Inflammatory macrophage treated with lipopolysaccharide for 4 hours (primary cell): ENCODE data around the gene PTGFR.

Experiments
- DNase-seq: peaks from one replicate; pipeline ENCODE4 v3.0.0-alpha.2; 2020

PTGFR gene

DNA sequence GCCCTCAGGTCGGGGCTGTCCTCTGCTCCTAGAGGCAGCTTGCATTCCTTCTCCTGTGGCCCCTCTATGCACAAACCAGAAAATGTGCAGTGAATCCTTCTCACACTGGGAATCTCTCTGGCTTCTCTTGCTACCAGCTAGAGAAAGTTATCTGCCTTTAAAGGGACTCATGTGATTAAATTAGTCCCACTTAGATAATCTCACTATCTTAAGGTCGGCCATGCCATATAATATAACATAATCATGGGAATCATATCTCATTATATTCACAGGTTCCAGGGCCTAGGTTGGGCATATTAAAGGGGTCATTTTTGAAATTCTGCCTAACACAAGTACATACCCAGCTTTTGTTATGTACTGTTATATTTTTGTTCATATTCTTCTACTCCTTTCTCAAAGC lies 31.4 kb downstream of the PTGFR start:
- DNase-seq: no peak

DNA sequence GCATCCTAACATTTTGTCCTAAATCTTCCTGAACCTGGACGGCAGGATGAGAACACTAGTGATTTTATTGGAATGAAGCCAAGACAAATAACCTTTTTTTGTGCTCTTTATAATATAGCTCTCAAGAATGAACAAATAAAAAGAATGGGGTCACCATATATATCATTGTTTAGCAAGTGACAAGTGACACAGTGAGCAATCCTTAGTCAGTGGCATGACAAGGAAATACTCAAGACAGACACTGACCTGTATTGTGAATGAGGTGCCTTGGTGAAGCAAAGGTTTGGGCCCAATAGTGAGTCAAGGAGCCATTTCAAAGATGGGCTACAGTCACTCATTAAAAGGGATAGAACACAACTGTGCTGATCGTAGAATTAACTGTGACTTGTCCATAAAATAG lies 35.7 kb downstream of the PTGFR start:
- no peak for DNase-seq

DNA sequence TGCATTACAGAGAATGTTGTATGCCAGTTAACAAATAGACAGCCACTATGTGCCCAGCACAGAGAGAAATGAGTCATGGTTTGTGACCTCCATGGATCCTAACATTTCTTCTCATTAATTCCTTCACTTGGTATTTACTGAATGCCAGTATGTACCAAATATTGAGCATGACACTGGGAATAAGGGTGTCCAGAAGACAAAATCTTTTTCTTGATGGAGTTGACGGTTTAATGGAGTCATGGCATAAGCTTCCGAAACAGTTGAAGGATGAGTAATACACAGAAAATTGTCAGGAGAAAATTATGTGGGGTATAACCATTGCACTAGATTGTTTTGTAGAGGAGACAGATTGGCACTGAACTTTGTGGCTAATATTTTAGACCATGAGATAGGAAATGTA lies 36.9 kb downstream of the PTGFR start:
- no peak for DNase-seq

DNA sequence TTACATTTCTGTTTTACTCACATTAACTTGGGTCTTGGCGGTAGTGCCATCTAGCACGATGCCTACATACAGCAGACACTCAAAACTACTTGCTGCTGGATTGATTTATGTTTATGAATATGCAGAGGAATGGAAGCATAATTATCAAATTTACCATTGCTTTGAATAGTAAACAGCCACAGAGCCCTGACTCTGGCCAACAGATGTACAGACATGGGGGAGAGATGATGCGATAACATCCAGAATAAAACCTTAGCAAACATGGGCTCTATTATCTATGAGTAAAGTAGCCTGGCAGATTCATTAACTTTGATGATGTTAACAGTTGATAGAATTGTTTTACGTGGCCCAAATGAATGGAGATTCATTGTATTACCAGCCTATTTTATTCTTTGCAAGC lies 42.8 kb downstream of the PTGFR start:
- DNase-seq: no peak

DNA sequence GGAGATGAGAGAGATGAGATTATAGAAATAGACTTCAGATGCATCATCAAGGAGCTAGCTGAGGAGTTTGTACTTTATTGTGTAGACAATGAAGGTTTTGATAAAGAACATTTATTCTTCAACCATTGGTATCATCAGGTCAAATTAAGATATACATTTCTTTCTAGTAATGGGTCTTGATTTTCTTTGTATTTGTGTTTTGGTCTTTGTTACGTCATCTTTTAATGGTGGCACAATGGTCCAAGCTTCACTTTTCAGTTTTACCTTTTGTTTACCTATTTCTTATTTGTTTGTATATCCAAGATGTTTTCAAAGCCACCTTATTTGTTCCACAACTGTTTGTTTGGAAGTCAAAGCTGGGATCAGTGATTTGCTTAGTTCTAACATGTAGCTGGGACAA lies 44.5 kb downstream of the PTGFR start:
- DNase-seq: no peak

DNA sequence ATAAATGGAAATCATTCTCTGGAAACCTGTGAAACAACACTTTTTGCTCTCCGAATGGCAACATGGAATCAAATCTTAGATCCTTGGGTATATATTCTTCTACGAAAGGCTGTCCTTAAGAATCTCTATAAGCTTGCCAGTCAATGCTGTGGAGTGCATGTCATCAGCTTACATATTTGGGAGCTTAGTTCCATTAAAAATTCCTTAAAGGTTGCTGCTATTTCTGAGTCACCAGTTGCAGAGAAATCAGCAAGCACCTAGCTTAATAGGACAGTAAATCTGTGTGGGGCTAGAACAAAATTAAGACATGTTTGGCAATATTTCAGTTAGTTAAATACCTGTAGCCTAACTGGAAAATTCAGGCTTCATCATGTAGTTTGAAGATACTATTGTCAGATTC lies 45.7 kb downstream of the PTGFR start:
- no peak for DNase-seq

DNA sequence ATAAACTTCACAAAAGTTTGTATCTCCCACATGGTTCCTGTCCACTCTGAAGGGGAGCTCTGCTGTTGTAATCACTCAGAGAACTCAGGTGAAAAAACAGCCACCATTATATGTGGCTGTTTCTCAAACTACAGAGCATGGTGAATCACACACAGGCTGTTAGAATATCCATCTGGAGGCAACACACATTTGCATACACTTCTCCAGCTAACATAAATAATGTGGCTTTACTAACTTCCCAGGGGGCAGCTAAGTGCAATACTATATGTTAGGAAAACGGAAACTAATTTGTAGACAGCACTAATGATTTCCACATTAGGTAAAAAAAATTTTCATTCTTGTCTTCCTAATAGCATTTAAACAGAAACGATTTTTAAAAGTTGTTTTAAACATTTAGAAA lies 49.3 kb downstream of the PTGFR start:
- DNase-seq: no peak

DNA sequence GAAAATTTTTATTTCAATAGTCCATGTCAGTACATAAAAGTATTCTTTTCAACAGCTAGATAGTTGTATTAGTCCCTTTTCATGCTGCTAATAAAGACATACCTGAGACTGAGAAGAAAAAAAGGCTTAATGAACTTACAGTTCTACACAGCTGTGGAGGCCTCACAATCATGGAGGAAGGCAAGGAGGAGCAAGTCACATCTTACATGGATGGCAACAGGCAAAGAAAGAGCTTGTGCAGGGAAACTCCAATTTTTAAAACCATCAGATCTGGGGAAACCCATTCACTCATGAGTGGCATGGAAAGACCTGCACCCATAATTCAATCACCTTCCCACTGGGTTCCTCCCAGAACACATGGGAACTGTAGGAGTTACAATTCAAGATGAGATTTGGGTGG lies 50.7 kb downstream of the PTGFR start:
- no peak for DNase-seq

DNA sequence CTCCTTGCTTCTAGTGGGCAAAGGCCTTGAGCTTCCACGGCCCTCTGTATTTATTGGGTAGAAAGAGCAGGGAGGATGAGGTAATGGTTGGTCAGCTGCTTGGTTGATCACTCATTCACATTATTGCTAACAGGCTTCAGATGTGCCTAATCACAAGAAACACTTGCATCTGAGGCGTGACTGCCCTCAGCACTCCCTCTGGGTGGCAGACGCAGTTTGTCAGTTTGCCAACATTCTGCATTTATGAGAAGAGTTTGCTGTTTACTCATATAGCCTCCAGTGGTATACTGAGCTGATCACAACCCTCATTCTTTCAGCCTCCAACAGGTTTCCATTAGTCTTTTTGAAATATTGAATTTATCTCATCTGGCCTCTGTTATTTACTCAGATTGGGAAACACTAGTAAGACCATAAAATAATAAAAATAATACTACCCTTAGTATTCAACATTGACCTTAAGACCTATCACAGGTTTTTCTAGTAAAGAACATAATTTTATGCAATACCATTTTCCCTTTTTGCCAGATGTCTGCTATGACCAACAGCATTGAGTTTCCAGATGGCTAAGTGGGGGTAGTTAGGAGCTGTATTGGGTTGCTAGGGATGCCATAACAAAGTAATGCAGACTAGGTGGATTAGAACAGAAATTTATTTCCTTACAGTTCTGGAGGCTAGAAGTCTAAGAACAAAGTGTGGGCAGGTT lies 53.3 kb downstream of the PTGFR start:
- no peak for DNase-seq

DNA sequence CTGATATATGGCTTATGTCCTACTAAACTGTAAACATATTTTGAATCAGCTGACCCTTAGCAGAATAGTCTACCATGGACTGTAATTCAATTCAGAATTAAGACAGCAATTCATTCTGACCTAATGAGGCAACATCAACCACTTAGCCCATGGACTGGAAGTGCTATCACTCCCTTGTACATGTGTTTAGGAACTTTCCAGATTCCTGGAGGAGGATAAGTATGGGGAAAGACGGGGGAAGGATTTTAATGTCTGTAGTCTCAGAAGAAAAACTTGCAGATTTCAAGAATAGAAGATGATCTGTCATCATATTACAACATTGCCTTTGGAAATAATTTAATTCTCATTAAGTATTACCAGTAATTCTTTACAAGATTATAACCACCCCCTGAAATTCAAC lies 56.3 kb downstream of the PTGFR start:
- DNase-seq: no peak

DNA sequence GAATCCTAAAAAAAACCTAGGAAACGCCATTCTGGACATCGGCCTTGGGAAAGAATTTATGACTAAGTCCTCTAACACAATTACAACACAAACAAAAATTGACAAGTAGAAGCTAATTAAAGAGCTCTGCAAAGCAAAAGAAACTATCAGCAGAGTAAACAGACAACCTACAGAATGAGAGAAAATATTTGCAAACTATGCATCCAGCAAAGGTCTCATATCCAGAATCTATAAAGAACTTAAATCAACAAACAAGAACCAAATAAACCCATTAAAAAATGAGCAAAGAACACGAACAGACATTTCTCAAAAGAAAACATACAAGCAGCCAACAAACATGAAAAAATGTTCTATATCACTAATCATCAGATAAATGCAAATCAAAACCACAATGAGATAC lies 58.6 kb downstream of the PTGFR start:
- no peak for DNase-seq

DNA sequence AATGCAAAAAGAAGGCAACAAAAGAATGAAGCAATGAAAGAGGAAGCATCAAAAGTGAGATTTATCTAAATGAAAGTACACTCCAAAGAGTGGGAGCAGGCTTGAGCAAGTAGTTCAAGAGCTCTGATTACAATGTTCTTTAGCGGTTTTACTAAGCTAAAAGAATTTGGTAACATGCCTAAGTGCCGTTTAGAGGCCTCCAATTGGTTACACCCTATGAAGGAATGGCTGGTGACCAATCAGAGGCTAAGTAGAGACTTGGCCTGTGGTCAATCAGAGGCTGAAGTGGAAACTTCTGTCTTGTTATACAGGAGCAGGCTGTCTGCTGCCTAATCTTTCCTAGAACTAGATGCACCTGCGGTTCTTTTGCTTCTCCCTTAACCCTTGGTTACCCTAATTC lies 59.1 kb downstream of the PTGFR start:
- DNase-seq: no peak

DNA sequence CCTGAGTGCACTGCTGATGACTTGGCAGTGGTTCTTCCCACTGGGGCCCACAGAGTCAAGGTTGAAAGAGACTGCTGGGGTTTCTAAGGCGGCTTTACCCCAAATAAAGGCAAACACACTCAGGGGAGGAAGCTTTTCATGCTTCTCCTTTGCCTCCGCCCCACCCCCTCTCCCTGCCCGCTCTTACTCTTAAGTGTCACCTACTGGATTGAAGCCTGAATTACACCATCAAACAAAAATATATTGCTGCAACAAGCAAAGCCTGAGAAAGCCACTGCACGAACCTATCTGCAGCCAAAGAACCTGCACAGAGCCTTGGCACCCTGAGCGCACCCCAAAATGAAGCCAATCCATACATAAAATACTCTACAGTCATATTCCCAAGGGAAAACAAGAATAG lies 63.1 kb downstream of the PTGFR start:
- DNase-seq: no peak

DNA sequence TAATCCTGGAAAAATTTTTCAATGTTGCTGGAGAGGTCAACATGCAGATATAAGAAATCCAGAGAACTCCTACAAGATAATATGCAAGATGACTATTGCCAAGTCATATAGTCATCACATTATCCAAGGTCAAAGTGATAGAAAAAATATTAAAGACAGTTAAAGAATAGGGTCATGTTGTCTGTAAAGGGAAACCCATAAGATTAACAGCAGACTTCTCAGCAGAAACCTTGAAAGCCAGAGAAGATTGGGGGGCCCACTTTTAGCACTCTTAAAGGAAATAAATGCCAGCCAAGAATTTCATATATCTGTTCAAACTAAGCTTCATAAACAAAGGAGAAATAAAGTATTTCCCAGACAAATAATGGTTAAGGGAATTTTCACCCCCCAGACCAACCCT lies 64.1 kb downstream of the PTGFR start:
- no peak for DNase-seq

DNA sequence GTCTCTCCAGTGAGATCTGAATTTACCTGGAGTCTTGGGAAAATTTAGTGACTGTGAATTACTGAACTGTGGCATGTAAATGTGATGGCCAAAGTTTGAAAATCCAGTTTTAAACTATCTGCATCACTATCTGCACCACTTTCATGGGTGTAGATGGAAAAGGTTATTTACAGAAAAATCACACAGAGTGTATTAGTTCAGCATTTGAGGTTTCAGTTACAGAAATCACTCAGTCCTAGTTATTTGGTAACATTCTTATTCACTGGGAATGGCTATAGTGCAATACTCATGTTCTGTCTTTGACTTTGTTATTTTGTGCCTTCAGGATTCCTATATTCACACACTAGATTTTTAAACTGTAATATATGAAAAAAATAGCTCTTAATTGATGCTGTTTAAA lies 68.9 kb downstream of the PTGFR start:
- DNase-seq: no peak

DNA sequence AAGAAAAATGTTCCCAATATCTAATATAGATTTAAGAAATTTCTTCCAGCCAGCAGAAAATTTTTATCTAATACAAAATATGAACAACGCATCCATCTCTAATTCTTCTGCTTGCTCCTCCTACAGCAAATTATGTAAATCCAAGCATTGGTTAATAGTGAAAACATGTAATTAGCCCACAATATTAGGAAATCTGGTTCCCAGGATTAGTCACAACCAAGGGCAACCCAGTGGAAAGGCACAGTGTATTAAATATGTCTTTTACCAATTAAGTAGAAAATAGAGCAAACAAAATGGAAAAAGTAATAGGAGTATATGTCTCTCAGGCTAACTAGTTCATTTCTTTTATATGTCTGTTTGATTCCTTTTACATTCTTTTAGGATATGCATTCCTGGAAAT lies 70.0 kb downstream of the PTGFR start:
- DNase-seq: peak; percentile 3

DNA sequence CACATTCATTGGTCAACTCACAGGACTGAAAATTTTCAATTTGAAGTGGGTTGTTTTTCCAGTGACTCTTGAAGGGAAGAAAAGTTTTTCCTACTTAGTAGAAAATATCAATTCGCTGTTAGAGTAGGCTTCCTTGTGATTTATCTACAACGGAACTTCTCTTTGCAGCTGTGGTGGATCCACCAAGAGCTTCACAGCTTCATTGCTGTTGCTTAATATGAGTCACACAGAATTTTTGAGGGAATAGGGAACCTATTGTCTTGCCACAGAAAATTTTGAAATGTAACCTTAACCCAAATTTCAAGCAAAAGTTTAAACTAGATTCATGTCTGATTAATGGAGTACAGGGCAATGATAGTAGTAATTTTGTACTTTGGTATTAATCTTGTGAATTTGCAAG lies 71.1 kb downstream of the PTGFR start:
- peak; percentile 10 for DNase-seq

DNA sequence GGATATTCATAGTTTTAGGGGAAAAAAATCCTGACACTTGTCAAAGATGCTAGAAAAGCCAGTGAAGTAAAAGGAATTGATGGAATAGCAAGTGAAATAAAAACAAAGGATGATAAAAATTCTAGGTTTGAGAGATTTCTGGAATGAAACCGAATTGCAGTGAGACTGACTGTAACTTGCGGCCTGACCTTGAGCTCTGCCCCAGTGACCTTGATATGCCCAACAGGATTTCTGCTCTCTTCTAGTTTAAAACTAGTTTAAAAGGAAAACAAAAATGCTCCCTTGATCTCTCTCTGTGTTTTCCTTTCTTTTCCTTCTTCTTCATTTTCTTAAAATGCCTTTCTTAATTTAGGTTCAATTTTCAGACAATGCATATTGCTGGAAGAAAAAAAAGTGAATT lies 74.6 kb downstream of the PTGFR start:
- DNase-seq: no peak

DNA sequence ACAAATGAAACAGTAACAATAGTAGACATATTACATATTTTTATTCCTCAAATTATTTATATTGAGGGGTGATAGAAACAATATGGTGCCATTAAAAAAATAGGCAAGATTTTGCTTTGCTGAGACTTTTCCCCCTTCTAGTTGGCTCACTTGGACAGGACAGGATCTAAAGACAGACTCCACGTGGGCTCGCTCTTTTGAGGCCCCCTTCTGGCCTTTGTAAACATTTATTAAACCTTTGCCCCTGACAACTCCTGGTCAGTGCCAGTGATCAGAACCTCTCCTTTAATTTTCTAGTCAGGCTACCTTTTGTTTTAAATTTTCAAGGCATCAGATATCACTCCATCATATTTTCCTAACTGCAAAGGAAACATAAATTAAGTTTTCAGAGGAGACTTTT lies 79.8 kb downstream of the PTGFR start:
- no peak for DNase-seq

DNA sequence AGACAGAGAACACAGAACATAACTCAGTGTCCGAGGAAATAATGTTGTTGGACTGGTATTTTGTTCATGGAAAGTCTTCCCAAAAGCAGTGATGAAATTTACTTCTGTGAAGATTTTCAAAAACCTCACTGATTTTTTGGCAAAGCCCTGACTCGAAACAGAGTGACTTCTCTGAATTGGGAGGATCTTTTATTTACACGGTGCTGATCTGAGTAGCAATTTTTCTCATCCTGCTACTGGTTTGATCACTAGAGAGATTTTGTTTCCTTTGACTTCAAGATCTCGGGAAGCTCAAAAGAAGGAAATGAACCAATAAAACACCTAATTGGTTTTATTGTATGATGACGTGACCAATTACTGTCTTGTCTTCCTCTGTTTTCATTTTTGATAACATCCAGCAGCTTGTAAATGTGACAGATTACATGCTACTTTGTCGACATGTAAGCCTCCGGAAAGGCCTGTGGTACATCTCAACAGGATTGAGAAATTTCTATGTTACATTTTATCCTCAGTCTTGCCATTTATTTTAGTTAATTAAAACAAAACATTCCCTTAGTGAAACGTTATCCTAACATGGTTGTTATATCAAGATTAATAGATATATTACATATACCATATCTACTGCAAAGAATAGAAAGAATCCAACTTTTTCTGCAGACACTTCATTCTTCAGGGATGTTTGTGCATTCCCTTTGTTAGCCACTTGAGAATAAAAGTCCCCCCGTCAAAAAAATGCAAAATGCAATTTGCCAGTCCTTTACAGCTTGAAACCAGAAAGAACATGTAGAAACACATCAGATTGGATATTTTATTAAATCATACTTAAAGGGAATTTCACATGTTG lies 86.7 kb downstream of the PTGFR start:
- no peak for DNase-seq

DNA sequence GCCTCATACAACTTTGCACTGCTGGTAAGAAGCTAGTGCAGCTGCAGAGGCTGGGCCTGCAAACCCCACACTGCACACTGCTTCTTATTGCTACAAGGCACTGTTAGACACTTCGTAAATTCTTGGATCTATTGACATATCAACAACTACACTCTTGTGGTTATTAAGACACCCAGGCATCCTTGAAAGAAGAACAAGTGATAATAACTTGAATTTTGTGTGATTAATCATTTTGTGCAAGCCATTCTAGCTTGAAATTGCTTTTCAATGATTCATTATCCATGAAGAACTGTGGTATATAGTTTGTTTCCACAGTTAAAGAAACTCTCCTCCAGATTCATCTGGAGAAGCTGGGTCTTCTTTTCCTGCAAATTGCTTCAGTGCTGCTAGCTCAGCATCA lies 95.8 kb downstream of the PTGFR start:
- no peak for DNase-seq

DNA sequence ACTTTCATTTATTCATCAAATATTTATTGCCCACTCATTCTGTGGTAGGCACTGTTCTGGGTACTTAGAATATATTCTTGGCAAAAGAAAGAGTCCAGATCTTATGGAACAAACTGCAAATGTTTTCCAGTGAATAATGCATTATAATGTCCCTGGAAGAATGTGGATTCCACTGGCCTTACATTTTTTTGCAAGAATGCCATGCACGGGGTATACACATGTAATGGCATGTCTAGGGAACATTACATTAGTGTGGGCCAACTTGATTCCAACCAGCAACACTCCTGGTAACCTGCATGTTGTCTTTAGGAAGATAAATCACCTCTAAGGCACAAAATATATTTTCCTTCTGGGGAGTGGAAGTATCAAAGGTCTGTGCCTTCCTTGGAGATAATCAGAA lies 96.4 kb downstream of the PTGFR start:
- DNase-seq: no peak
